Neural crest cell (in vitro differentiated cells): ENCODE data around the gene COX7B. TPM values are rescaled to one million over a fixed set of nuclear protein-coding genes. Genes with fewer than 3 reads are reported as not detected.
A peak's percentile ranks its signal among the peaks of the same experiment; 100 is the strongest.

ENCODE experiments used
- DNase-seq: peaks from one replicate; pipeline ENCODE4 v3.0.0; 2021; ENCODE audit warnings: low read depth, mixed read lengths, low spot score
- H3K27ac Mint-ChIP-seq: one replicate; pipeline ENCODE4 v1.8.0; 2021; ENCODE audit warnings: mild to moderate bottlenecking, mixed read lengths; ENCODE audit not compliant: unreplicated experiment
- H3K27me3 Mint-ChIP-seq: 2 replicates; pipeline ENCODE4 v1.8.0; 2021; ENCODE audit warnings: low read depth, mild to moderate bottlenecking, mixed read lengths
- H3K36me3 Mint-ChIP-seq: 2 replicates; pipeline ENCODE4 v1.8.0; 2021; ENCODE audit warnings: low read depth, mild to moderate bottlenecking, mixed read lengths
- H3K4me1 Mint-ChIP-seq: 2 replicates; pipeline ENCODE4 v1.8.0; 2021; ENCODE audit warnings: mixed read lengths
- H3K4me3 Mint-ChIP-seq: one replicate; pipeline ENCODE4 v1.8.0; 2021; ENCODE audit warnings: mild to moderate bottlenecking, mixed read lengths
- H3K9me3 Mint-ChIP-seq: 2 replicates; pipeline ENCODE4 v1.8.0; 2021; ENCODE audit warnings: mixed read lengths
- CTCF ChIP-seq: fragments of 200-600 bp; sonication (generic); conservative IDR thresholded peaks from 2 replicates; pipeline ENCODE4 v1.5.0; 2021; ENCODE audit warnings: antibody characterized with exemption, mild to moderate bottlenecking
- total RNA-seq: library from RNA; stranded (reverse); gene quantifications from 2 replicates; pipeline ENCODE4 v1.2.1, GENCODE V29; 2021

Gene COX7B
- total RNA-seq, 1 donor from 2014 or later, result 219 TPM

DNA sequence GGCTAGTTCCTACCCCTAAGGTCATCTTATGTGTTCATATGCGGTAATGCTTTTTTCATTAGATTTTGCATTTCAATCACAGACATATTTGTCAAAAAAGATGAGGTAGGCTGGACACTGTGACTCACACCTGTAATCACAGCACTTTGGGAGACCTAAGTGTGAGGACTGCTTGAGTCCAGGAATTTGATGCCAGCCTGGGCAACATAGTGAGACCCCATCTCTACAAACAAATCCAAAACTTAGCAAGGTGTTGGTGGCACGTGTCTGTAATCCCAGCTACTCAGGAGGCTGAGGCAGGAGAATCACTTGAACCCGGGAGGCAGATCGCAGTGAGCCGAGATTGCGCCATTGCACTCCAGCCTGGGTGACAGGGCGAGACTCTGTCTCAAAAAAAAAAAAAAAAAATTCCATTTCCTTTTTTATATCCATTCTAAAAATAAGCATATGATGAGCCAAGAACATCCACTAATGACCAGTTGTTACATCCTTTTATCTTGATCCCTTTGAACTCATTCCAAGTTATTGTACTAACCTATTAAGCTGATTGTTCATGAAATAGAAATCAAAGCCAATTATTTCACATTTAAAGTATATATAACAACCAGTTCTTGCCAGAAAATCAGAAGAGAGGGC, 46.8 kb downstream of the COX7B start:
- H3K36me3 Mint-ChIP-seq, result no peaks in the 10 kb centered on the region
- H3K4me1 Mint-ChIP-seq, result no peaks in the 10 kb centered on the region
- H3K27me3 Mint-ChIP-seq, result no peaks in the 10 kb centered on the region

DNA sequence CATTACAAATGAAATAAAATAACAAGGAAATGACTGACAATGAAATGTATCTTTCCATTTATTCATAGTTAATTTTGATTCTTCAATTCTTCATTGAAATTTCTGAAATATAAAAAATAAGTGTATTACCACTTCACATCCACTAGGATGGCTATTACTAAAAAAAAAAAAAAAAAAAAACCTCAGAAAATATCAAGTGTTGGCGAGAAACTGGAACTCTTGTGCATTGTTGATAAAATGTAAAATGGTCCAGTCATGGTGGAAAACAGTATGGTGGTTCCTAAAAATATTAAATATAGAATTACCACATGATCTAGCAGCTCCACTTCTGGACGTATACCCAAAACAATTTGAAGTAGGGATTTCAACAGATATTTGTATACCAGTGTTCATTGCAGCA, 47.3 kb downstream of the COX7B start:
- Mint-ChIP-seq H3K27ac (no peak overlapping the region), H3K9me3 (peaks cover 2% of the 10 kb centered on the region), H3K36me3 (no peaks in the 10 kb centered on the region), H3K4me1 (no peaks in the 10 kb centered on the region), H3K27me3 (no peaks in the 10 kb centered on the region), H3K4me3 (no peak overlapping the region)
- peak; percentile 39 for TF ChIP-seq CTCF
- no peak for DNase-seq

More for the DNA sequence above, 46.8 kb downstream of the COX7B start:
- Mint-ChIP-seq H3K27ac (no peak overlapping the region), H3K9me3 (peaks cover 2% of the 10 kb centered on the region), H3K4me3 (no peak overlapping the region)
- TF ChIP-seq CTCF, result no peak
- no peak for DNase-seq

- Mint-ChIP-seq H3K4me1 (no peaks in the 10 kb centered on the region), H3K4me3 (no peak overlapping the region), H3K36me3 (no peaks in the 10 kb centered on the region), H3K27me3 (no peaks in the 10 kb centered on the region), H3K9me3 (peaks cover 2% of the 10 kb centered on the region), H3K27ac (no peak overlapping the region)
- TF ChIP-seq CTCF, result no peak
- no peak for DNase-seq
Observed at GRCh38 chrX:77949840-77950239, 50.6 kb downstream of the COX7B start.

GRCh38 chrX:77952173-77952572, 52.9 kb downstream of the COX7B start:
- DNase-seq, result no peak

GRCh38 chrX:77953302-77953701, 54.0 kb downstream of the COX7B start:
- Mint-ChIP-seq H3K4me1 (no peaks in the 10 kb centered on the region), H3K9me3 (peaks cover 9% of the 10 kb centered on the region), H3K4me3 (no peak overlapping the region), H3K27me3 (no peaks in the 10 kb centered on the region), H3K27ac (no peak overlapping the region), H3K36me3 (peaks cover 4% of the 10 kb centered on the region)
- no peak for TF ChIP-seq CTCF
- no peak for DNase-seq

More at GRCh38 chrX:77952173-77952572, 52.9 kb downstream of the COX7B start:
- no peaks in the 10 kb centered on the region for H3K4me1 Mint-ChIP-seq
- peaks cover 5% of the 10 kb centered on the region for H3K9me3 Mint-ChIP-seq
- no peak overlapping the region for H3K4me3 Mint-ChIP-seq
- H3K36me3 Mint-ChIP-seq, result no peaks in the 10 kb centered on the region
- no peak for TF ChIP-seq CTCF
- H3K27ac Mint-ChIP-seq, result no peak overlapping the region
- no peaks in the 10 kb centered on the region for H3K27me3 Mint-ChIP-seq
